KOPT-K1 (cell line): ENCODE measurements around the gene MRPS18A.
"Not testable (repeated sequence)": the region's sequence is repeated elsewhere in the genome, so short reads cannot be mapped to it uniquely, and the experiment has no call there.

Source experiments
- H3K27ac ChIP-seq: fragments of 200-600 bp; sonication (generic); 2 replicates; pipeline ENCODE4 v1.5.1; 2016; ENCODE audit warnings: antibody characterized with exemption, mild to moderate bottlenecking, low read depth, low read length; ENCODE audit not compliant: poor library complexity, severe bottlenecking
- H3K36me3 ChIP-seq: fragments of 200-600 bp; sonication (generic); 2 replicates; pipeline ENCODE4 v1.5.1; 2017; ENCODE audit warnings: antibody characterized with exemption, mild to moderate bottlenecking, low read length, moderate library complexity; ENCODE audit not compliant: insufficient read depth
- H3K9me3 ChIP-seq: fragments of 200-600 bp; sonication (generic); 2 replicates; pipeline ENCODE4 v1.5.1; 2017; ENCODE audit warnings: antibody characterized with exemption, low read length, mild to moderate bottlenecking; ENCODE audit not compliant: insufficient read depth, poor library complexity, severe bottlenecking

Gene MRPS18A

DNA sequence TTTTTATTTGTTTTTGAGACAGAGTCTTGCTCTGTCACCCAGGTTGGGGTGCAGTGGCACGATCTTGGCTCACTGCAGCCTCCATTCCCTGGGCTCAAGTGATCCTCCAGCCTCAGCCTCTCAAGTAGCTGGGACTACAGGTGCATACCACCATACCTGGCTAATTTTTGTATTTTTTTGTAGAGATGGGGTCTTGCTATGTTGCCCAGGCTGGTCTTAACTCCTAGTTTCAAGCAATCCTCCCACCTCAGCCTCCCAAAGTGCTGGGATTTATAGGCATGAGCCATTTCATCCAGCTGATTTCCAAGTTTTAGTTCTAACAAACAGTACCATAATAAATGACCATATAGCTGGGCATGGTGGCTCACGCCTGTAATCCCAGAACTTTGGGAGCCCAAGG lies 34.8 kb downstream of the MRPS18A start:
- not testable (repeated sequence) for H3K36me3 ChIP-seq, H3K27ac ChIP-seq, H3K9me3 ChIP-seq

DNA sequence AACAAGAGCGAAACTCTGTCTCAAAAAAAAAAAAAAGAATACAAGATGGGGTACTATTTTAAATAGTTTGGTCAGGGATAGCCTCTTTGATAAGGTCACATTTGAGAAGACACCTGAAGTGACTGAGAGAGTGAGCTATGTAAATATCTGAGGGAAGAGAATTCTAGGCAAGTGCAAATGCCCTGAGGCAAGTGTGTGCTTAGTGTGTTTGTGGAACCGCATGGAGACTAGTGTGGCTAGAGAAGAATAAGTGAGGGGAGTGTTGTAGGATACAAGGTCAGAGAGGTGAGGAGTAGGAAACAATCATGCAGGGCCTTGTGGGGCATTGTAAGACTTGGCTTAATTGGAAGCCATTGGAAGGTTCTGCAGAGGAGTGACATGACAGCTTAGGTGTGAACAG lies 39.3 kb downstream of the MRPS18A start:
- Histone ChIP-seq H3K36me3 (peaks cover 5% of the 10 kb centered on the region; the same call in 1 of the 2 replicates), H3K27ac (no peak overlapping the region)

DNA sequence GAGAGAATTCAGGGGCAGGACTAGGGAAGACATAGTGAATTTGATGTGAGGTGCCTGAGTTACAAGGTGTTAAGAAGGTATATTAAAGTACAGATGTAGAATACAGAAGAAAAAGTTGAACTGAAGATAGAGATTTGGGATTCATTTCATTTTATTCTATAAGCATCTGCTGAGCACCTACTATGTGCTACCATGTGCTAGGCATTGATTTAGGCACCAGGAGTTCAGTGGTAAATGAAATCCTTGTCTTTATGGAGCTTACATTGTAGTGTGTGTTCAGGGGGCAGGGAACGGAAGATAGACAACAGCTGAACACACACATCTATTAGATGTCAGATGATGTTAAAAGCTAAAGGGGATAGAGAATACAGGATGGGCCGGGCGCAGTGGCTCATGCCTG lies 40.0 kb downstream of the MRPS18A start:
- Histone ChIP-seq H3K27ac (no peak overlapping the region), H3K36me3 (peaks cover 10% of the 10 kb centered on the region), H3K9me3 (no peaks in the 10 kb centered on the region)

More for the DNA sequence above, 39.3 kb downstream of the MRPS18A start:
- H3K9me3 ChIP-seq: no peaks in the 10 kb centered on the region

DNA sequence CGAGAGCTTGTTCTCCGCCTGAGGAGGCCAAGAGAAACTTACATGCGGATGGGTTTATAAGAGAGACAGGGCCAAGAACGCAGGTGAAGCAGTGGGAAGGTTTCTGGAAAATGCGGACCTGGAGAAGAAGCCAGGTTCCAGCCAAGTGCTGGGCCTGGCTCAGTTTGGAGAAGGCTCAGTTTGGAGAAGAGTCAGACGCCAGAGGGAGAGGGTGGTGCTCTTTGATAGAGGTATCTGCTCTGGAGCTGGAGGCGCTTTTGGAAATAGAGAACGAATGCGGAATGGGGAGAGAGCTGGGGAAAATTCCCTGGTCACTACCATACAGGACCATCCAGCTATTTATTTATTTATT lies 42.0 kb downstream of the MRPS18A start:
- H3K27ac ChIP-seq: no peak overlapping the region
- H3K36me3 ChIP-seq: peaks cover 30% of the 10 kb centered on the region

DNA sequence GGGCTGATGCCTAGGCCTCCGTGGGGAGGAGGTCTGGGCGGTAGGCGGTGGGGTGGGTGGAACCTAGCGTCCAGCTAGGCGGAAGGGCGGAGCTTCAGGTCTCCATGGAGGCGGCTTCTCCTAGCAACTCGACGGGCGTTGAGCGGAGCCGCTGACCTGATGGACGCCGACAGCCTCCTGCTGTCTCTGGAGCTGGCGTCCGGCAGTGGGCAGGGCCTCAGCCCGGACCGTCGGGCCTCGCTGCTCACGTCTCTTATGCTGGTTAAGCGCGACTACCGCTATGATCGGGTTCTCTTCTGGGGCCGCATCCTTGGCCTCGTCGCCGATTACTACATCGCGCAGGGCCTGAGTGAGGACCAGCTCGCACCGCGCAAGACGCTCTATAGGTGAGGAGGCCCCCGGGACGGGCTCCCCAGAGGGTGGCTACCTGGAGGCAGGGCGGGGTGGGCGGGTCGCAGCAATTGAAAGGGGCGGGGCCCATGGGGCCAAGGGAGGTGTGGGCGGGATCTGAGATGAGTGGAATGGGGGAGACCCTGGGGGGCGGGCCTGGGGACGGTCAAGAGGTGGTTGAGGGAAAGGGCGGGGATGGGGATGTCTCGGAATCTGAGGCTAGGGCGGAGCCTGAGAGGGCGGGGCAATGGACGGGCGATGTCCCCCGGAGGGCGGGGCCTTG lies 42.5 kb downstream of the MRPS18A start, which contains the start of gene RSPH9:
Gene RSPH9, plus strand, starts transcription at position 97 of the 673 bp plus-strand sequence. Its CDS starts 63 bp downstream, at position 160.
- peaks cover 35% of the 10 kb centered on the region for H3K36me3 ChIP-seq
- no peak within 1 kb of the TSS for H3K27ac ChIP-seq
- no peaks in the 10 kb centered on the region for H3K9me3 ChIP-seq

More for the DNA sequence above, 42.0 kb downstream of the MRPS18A start:
- no peaks in the 10 kb centered on the region for H3K9me3 ChIP-seq

DNA sequence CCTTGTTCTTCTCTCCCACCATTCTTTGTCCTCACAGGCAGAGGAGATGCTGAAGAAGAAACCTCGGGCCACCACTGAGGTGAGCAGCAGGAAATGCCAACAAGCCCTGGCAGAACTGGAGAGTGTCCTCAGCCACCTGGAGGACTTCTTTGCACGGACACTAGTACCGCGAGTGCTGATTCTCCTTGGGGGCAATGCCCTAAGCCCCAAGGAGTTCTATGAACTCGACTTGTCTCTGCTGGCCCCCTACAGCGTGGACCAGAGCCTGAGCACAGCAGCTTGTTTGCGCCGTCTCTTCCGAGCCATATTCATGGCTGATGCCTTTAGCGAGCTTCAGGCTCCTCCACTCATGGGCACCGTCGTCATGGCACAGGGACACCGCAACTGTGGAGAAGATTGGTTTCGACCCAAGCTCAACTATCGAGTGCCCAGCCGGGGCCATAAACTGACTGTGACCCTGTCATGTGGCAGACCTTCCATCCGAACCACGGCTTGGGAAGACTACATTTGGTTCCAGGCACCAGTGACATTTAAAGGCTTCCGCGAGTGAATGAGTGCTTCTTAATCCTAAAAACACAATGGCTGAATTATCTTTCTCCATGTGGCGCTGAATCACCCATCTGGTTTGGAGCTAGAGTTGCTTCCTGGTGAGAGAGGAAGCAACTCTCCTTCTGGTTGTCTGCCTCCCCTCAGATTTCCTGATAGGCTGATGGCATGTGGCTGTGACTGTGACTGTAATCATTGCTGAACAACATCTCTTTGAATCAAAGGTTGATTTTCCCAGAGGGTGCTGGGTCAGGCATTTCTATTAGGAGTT lies 47.4 kb downstream of the MRPS18A start:
- Histone ChIP-seq H3K36me3 (peaks cover 64% of the 10 kb centered on the region), H3K9me3 (no peaks in the 10 kb centered on the region), H3K27ac (no peak overlapping the region)

DNA sequence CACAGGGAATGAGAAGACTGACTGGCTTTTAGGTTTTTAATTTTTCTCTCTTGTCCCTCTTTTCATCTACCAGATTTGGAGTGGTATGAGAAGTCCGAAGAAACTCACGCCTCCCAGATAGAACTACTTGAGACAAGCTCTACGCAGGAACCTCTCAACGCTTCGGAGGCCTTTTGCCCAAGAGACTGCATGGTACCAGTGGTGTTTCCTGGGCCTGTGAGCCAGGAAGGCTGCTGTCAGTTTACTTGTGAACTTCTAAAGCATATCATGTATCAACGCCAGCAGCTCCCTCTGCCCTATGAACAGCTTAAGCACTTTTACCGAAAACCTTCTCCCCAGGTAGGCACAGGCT lies 51.3 kb downstream of the MRPS18A start:
- Histone ChIP-seq H3K27ac (peak overlapping the region; percentile 95), H3K36me3 (peaks cover 41% of the 10 kb centered on the region), H3K9me3 (no peaks in the 10 kb centered on the region)

DNA sequence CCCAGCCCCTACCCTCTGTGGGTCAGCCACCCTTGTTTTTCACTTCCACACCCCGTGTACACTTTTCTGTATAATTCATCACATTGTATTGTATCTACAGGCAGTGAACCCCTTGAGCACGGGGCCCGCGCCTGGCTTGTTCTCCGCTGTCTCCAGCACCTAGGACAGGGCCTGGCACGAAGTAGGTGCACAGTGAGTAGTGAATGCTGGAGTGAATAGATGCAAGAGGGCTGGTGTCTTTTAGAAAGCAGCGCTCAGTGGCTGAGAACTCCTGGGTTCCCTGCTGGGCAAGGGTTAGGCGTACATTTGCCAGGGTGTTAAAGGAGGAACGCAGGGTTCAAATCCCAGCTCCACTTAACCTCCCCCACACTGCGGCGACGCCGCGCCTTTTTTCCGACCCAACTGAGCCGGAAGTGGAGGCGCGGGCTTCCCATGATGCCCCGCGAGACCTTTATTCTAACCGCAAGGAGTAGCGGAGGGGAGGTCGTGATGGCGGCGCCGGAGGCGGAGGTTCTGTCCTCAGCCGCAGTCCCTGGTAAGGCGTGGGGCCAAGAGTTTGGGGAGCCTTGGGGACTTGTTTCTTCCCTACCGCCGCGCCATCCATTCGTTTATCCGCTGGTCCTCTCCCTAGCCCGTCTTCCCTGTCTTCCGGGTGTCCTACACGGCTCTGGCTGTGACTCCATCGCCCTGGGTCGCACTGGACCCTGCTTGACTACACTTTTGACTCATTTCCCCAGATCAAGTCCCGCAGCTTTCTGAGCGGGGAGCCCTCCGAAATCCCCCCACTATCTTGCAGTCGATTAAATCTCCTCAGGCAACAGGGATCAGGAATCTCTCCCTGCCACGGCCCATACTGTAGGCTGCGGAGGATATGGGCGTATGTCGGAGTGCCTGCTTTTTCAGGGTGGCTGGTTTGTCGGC lies 51.9 kb downstream of the MRPS18A start, which contains the start of gene MAD2L1BP:
Gene MAD2L1BP, plus strand, starts transcription at position 454 of the 921 bp plus-strand sequence. Its CDS starts 36 bp downstream, at position 490.
- Histone ChIP-seq H3K36me3 (peaks cover 34% of the 10 kb centered on the region), H3K9me3 (no peaks in the 10 kb centered on the region), H3K27ac (peak within 1 kb of the TSS; percentile 95)

DNA sequence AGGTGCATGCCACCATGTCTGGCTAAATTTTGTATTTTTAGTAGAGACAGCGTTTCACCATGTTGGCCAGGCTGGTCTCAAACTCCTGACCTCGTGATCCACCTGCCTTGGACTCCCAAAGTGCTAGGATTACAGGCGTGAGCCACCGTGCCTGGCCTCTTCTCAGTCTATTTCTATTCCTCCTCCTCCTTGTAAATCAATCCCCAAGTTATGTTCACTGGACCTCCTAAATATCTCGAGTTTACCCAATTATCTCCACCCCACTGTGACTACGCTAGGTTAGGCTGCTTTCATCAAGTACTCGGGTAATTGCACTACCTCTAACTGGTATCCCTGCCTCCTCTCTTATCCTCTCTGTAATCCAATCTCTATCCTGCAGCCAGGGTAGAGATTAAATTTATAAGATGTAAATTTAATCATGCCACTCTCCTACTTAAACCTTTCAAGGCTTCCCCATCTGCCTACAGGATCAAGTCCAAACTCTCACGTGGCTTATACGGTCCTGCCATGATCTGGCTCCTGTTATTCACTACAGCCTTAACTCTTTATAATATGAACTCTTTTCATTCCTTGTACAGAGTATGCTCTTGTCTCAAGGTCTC lies 52.8 kb downstream of the MRPS18A start:
- no peaks in the 10 kb centered on the region for H3K9me3 ChIP-seq
- H3K36me3 ChIP-seq: peaks cover 26% of the 10 kb centered on the region
- peak overlapping the region; percentile 95 for H3K27ac ChIP-seq

DNA sequence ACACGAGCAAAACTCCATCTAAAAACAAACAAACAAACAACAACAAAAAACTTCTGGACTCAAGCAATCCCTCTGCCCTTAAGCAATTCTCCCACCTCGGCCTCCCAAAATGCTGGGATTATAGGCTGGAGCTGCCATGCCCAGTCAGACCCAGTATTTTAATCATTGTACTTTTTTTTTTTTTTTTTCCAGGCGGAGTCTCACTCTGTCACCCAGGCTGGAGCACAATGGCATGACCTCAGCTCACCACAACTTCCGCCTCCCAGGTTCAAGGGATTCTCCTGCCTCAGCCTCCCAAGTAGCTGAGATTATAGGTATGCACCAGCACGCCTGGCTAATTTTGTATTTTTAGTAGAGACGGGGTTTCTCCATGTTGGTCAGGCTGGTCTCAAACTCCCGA lies 54.6 kb downstream of the MRPS18A start:
- H3K9me3 ChIP-seq, H3K27ac ChIP-seq, H3K36me3 ChIP-seq: not testable (repeated sequence)

DNA sequence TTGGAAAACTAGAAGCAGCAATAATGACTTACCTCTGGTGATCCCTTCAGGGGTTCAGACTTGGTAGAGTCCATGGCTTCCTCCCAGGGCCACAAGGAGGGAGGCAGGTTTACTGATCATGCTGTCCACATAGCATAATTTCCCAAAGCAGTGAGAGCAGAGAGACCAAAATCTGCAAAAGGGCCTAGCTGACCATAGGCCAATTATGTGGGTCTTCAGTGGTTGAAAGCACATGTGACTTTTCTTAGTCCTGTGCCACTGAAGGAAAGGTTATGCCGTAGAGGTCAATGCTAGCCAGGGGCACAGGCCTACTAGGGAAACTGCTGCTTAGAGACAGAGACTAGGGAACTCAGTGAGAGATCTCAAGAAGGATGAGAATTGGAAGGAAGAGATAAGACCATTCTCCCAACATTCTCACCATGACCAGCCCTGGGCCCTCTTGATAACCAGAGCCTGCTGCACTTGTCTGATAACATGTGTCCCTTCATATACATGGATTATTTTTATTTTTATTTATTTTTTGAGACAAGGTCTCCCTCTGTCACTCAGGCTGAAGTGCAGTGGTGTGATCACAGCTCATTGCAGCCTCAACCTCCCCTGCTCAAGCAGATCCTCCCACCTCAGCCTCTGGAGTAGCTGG lies 56.5 kb downstream of the MRPS18A start:
- Histone ChIP-seq H3K27ac (no peak overlapping the region), H3K36me3 (peaks cover 14% of the 10 kb centered on the region), H3K9me3 (no peaks in the 10 kb centered on the region)

DNA sequence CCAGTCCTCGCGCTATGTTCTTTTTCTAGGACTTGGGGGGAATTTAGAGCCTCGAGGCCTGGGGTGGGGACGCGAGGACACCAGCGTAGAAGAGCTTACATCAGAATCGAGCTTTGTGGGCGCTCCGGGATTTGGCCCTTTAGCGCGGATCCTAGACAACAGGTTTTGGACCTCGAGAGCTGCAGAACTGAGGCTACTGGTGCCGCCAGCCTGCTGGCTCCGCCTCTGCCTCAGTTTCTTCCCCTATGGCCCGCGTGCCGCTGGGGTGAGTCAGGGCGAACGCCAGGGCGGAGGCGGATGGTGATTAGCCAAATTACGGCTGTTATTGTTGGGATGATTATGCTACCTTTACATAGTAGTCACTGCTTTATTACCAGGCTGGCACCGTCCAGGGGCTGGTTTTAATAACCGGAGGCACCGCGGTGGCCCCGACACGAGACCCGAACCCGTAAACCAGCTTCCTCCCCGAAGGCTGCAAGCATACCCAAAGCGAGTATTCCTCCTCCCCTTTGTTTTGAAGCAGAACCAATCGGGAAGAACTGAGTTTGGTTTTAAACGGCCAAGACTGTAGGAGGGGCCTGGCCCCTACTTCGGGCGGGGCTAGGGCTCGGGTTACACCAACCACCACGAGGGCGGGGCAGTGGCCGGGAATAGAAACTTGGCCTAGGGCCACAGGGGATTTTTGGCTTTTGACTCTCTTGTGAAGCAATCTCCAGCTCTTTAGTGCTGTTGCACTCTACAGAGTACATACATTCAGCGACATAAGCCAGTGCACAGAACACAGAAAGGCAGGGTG lies 57.9 kb downstream of the MRPS18A start:
- H3K9me3 ChIP-seq: no peaks in the 10 kb centered on the region
- H3K27ac ChIP-seq: peak overlapping the region; percentile 96
- peaks cover 28% of the 10 kb centered on the region for H3K36me3 ChIP-seq

DNA sequence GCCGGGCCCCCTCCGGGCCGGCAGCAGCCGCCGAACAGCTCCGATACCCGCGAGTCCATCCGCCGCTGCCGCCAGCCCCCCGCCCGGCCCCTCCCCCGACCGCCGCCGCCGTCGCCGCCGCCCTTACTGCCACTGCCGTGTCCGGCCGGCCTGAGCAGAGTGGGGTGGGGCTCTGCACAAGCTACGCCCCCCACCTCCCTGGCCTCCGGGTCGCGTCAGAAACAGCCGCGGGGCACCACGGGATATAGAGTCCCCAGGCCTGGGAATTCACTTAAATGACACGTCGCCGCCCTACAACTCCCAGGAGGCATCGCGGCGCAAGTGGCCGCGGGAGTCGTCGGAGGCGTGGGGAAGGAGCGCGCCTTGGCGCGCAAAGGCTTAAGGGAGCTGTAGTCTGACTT lies 58.5 kb downstream of the MRPS18A start, which contains the start of gene GTPBP2:
Gene GTPBP2, minus strand, starts transcription at position 161 of the 401 bp plus-strand sequence. Its CDS starts 102 bp downstream, at position 59.
- Histone ChIP-seq H3K27ac (peak within 1 kb of the TSS; percentile 96), H3K9me3 (no peaks in the 10 kb centered on the region), H3K36me3 (peaks cover 34% of the 10 kb centered on the region)
